Glomerular visceral epithelial cell (primary cell): Measurements from ENCODE around the gene PTOV1.
"Not testable (repeated sequence)": the region's sequence is repeated elsewhere in the genome, so short reads cannot be mapped to it uniquely, and the experiment has no call there.

Source experiments
- DNase-seq: peaks from one replicate; pipeline ENCODE4 v3.0.0-alpha.2; 2016; ENCODE audit errors: extremely low spot score

PTOV1 gene

GRCh38 chr19:49817964-49818648, 32.9 kb upstream of the PTOV1 start, which contains the start of gene MED25:
MED25 (plus strand) TSS chr19:49818289; CDS start chr19:49818342, 53 bp downstream.
- peak; percentile 85 for DNase-seq

GRCh38 chr19:49818649-49819370, 32.1 kb upstream of the PTOV1 start:
- no peak for DNase-seq

GRCh38 chr19:49819452-49820115, 31.4 kb upstream of the PTOV1 start:
- not testable (repeated sequence) for DNase-seq

DNA sequence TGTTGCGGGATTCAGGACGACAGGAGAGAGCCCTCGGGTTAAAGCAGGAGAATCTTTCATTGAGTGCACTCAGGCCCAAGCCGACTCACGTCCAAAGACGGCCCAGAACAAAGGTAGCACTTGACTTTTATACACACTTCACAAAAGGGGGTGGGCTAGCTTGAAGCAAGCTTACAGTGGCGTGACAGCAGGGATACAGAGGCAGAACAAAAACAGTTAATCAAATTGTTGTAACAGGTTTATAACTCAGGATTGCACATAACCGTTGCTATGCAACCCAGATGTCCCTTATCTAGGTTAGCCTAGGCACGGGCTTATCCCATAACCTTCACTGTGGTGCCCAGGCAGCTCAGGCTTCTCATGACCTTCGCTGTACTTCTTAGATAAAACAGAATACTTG, 30.8 kb upstream of the PTOV1 start:
- no peak for DNase-seq

DNA sequence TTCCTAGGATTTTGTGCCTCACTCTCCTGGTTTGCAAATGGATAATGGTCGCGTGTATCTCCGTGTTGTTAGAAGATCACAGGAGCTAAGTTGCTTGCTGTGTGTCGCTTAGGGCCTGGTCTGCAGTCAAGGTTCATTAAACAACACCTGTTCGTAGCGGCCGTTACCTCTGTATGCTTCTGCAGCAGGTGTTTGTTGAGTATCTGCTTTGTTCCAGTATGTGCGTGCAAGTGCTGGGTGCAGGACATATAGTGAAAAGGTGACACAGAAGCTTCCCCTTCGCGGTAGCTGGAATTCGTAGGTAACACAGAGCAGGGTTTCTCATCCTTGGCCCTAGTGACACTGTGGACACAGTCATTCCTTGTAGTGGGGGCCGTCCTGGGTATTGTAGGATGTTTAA, 27.5 kb upstream of the PTOV1 start:
- no peak for DNase-seq

- DNase-seq: no peak
Observed at GRCh38 chr19:49824662-49825061, 26.3 kb upstream of the PTOV1 start.

- no peak for DNase-seq
Observed at GRCh38 chr19:49827034-49827433, 23.9 kb upstream of the PTOV1 start.

DNA sequence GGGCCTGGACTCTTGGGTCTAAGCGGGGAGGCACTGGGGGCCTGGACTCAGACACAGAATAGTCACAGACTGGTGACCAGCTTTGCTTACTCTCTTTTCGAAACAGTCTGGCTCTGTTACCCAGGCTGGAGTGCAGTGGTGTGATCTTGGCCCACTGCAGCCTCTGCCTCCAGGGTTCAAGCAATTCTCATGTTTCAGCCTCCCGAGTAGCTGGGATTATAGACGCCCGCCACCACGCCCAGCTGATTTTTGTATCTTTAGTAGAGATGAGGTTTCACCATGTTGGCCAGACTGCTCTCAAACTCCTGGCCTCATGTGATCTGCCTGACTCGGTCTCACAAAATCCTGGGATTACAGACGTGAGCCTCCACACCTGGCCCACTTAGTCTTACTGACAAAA, 21.8 kb upstream of the PTOV1 start:
- no peak for DNase-seq

- no peak for DNase-seq
Observed at GRCh38 chr19:49829721-49830120, 21.2 kb upstream of the PTOV1 start.

GRCh38 chr19:49830766-49831165, 20.2 kb upstream of the PTOV1 start:
- no peak for DNase-seq

DNA sequence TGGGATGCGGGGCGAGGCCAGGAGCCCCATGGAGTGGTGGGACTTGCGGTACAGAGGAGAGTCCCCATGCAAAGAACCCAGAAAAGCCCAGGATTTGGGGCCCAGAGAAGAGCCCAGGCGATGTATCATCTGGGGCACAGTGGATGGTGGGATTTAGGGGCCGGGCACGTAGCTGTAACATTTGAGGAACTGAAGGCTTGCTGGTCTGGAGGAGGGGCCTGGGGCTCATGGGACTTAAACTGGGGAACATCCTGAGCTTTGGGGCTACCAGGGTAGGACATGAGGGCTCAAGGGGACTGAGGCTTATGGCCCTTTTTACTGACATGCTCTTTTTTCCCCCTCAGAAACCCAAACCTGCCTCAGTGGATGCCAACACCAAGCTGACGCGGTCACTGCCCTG, 19.4 kb upstream of the PTOV1 start:
- DNase-seq: no peak

- DNase-seq: no peak
Observed at GRCh38 chr19:49832556-49832955, 18.4 kb upstream of the PTOV1 start.

DNA sequence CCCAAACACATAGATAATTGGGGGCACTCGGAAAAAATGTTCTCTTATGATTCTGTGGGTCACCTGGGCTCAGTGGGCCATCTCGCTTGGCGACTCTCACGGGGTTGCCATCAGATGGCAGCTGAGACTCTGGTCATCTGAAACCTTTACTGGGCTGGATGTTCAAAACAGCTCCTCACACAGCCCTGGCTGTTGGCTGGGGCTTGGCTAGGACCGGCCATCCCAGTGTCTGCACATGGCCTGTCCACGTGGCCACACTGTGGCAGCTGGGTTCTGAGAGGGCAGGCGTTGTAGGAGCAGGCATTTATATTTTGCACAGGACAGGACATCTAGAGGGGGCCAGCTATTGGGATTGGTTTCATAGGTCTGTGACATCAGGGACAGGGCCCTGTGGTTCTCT, 17.4 kb upstream of the PTOV1 start:
- no peak for DNase-seq

DNA sequence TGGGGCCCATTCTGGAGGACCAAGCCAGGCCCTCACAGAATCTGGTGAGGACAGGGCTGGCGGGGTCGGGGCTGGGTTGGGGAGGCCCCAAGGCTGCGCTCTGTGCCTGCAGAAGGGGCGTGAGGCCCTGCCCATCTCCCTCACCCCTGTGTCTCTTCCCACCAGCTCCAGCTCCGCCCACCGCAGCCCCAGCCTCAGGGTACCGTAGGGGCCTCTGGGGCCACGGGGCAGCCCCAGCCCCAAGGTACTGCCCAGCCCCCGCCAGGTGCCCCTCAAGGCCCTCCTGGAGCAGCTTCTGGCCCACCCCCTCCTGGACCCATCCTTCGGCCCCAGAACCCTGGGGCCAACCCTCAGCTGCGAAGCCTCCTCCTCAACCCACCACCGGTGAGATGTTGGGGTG, 15.4 kb upstream of the PTOV1 start:
- DNase-seq: no peak

- DNase-seq: no peak
Observed at GRCh38 chr19:49836176-49837008, 14.6 kb upstream of the PTOV1 start.

GRCh38 chr19:49837009-49837310, 14.0 kb upstream of the PTOV1 start:
- DNase-seq: no peak

- no peak for DNase-seq
Observed at GRCh38 chr19:49837425-49837824, 13.5 kb upstream of the PTOV1 start.

DNA sequence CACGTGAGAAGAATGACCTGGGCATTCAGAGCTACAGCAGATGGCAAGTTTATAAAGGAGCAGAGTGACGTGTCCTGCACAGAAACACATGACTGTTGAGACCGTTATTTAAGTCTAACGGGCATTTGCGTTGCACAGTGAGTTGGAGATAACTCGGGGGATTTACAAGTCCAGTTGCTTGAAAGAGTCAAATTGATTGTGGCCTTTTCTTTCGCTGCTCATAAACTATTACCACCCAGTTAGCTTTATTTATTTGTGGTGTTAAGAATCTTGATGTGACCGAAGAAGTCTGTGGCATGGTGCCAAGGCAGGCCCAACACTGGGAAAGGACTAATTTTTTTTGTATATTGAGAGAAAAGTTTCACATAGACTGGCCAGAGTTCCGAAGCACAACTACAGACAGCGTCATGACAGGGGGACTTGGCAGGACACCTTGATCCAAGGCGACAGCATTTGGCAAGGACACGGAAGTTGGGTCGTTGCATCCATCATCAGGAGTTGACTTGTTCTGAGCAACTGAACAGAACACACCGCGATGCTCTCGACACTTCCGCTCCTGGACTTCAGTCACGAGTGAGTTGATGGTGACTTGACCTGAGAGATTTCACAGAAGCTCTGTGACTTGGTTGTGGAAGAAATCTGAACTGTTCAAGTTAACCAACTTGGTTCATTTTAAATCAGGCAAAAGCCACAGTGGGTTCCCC, 11.9 kb upstream of the PTOV1 start:
- DNase-seq: no peak

DNA sequence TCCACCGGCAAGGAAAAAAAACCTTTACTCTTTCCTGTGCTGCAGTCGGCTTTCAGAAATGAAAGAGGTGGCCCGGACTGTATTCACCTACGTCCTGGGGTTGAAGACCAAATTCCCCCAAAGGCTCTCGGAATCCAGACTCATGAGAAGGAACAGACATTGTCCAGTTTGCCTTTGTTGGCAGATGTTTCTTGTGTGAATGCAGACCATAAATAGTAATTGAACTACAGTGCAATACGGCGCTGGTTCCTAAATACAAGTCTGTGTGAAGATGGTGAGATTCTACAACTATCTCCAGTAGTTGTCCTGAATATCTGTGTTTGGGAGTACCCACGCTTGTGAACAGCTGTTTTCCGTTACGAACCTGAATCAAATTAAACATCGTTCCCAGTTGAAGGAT, 11.2 kb upstream of the PTOV1 start:
- no peak for DNase-seq

DNA sequence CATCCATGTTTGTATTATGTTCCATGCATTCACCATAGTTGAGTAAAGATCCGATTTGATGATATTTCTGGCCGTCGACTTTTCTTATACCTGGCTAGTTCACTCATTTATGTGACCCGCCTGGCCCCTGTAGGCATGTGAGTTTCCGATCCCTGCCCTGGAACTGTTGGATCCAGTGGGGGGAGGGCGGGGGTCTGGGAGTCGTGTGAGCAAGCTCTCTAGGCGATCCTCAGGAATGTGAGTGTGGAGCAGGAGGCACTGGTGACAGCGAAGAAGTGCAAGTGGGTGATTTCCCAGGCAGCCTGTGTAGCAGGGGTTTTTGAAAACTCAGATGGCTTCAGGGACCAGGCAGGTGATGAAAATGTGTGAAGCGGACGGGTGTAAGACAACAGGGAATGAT, 10.6 kb upstream of the PTOV1 start:
- DNase-seq: no peak

GRCh38 chr19:49840736-49841249, 10.2 kb upstream of the PTOV1 start:
- DNase-seq: no peak
